Retinal pigment epithelial cell (primary cell): Measurements from ENCODE around the gene PRR14.
"Not testable (repeated sequence)": the region's sequence is repeated elsewhere in the genome, so short reads cannot be mapped to it uniquely, and the experiment has no call there.

Experiments used
- DNase-seq: peaks from one replicate; pipeline ENCODE4 v3.0.0-alpha.2; 2010; ENCODE audit warnings: low read depth
- H3K4me3 ChIP-seq: 2 replicates; pipeline ENCODE4 v1.5.1; 2011; ENCODE audit warnings: mild to moderate bottlenecking, low read length, control low read depth, moderate library complexity
- CTCF ChIP-seq: conservative IDR thresholded peaks from 2 replicates; pipeline ENCODE4 v1.5.1; 2011; ENCODE audit warnings: low read depth, low read length, control low read depth, inconsistent platforms

The PRR14 gene

GRCh38 chr16:30694926-30695693 is 44.4 kb downstream of the PRR14 start:
- no peak overlapping the region for H3K4me3 ChIP-seq
- TF ChIP-seq CTCF = no peak
- no peak for DNase-seq

GRCh38 chr16:30696646-30697045 is 45.9 kb downstream of the PRR14 start:
- not testable (repeated sequence) for H3K4me3 ChIP-seq, DNase-seq

GRCh38 chr16:30697264-30698138 is 46.7 kb downstream of the PRR14 start:
- no peak for TF ChIP-seq CTCF
- H3K4me3 ChIP-seq = peak overlapping the region; percentile 88
- DNase-seq = peak; percentile 86

- peak overlapping the region; percentile 88 for H3K4me3 ChIP-seq
- DNase-seq = peak; percentile 52
- TF ChIP-seq CTCF = no peak
Measured at GRCh38 chr16:30698139-30698815, 47.5 kb downstream of the PRR14 start.

- TF ChIP-seq CTCF = no peak
- H3K4me3 ChIP-seq = peak within 1 kb of the TSS; percentile 88
- DNase-seq = no peak
Measured at GRCh38 chr16:30698816-30699614, 48.3 kb downstream of the PRR14 start, which contains the start of gene SRCAP. Gene SRCAP (plus strand): TSS chr16:30699171. CDS start chr16:30700825, 1,654 bp downstream.

- TF ChIP-seq CTCF = no peak
- peak overlapping the region; percentile 88 for H3K4me3 ChIP-seq
- no peak for DNase-seq
Measured at GRCh38 chr16:30699615-30700099, 48.9 kb downstream of the PRR14 start.

GRCh38 chr16:30700491-30700890 is 49.7 kb downstream of the PRR14 start:
- TF ChIP-seq CTCF = no peak
- no peak for DNase-seq
- no peak overlapping the region for H3K4me3 ChIP-seq
